HG02623 (cell line): ENCODE data around the gene PRDM16.

ENCODE experiments used
- ATAC-seq: cut with Tn5 transposase; IDR thresholded peaks from one replicate; pipeline ENCODE4 v1.9.1; 2021; ENCODE audit warnings: moderate library complexity; ENCODE audit not compliant: unreplicated experiment

The PRDM16 gene

GRCh38 chr1:3453891-3454810 is 385.1 kb downstream of the PRDM16 start, which contains the start of gene ARHGEF16:
TSS of gene ARHGEF16 (plus strand) at chr1:3454665. CDS start at chr1:3463085, 8,420 bp downstream.
- no peak for ATAC-seq

- no peak for ATAC-seq
Measured at GRCh38 chr1:3454811-3455618, 386.0 kb downstream of the PRDM16 start.

- ATAC-seq: no peak
Measured at GRCh38 chr1:3455670-3456448, 386.9 kb downstream of the PRDM16 start.

GRCh38 chr1:3456449-3456963 is 387.5 kb downstream of the PRDM16 start:
- no peak for ATAC-seq

GRCh38 chr1:3456964-3457909 is 388.2 kb downstream of the PRDM16 start:
- ATAC-seq: no peak

GRCh38 chr1:3457910-3458883 is 389.2 kb downstream of the PRDM16 start:
- ATAC-seq: no peak

GRCh38 chr1:3459051-3459908 is 390.3 kb downstream of the PRDM16 start:
- no peak for ATAC-seq

GRCh38 chr1:3459940-3460671 is 391.1 kb downstream of the PRDM16 start:
- no peak for ATAC-seq

GRCh38 chr1:3460672-3461131 is 391.7 kb downstream of the PRDM16 start:
- ATAC-seq: no peak

GRCh38 chr1:3461238-3461933 is 392.4 kb downstream of the PRDM16 start:
- ATAC-seq: no peak

GRCh38 chr1:3461934-3462275 is 392.9 kb downstream of the PRDM16 start:
- ATAC-seq: no peak

- ATAC-seq: no peak
Measured at GRCh38 chr1:3462356-3463012, 393.5 kb downstream of the PRDM16 start.

GRCh38 chr1:3463013-3463385 is 394.0 kb downstream of the PRDM16 start:
- no peak for ATAC-seq

- no peak for ATAC-seq
Measured at GRCh38 chr1:3463408-3463863, 394.4 kb downstream of the PRDM16 start.

- ATAC-seq: no peak
Measured at GRCh38 chr1:3463891-3464648, 395.1 kb downstream of the PRDM16 start.
